GM10266 (cell line): Measurements from ENCODE around the gene REPIN1.

ENCODE experiments used
- DNase-seq: peaks from one replicate; pipeline ENCODE4 v3.0.0; 2012; ENCODE audit errors: extremely low spot score
- TF ChIP-seq, protein P1 (sequence below): IDR thresholded peaks from 2 replicates; pipeline ENCODE4 v1.5.1; 2012; ENCODE audit warnings: mild to moderate bottlenecking, low read depth; ENCODE audit not compliant: control insufficient read depth, insufficient read depth; ENCODE audit errors: missing control alignments

The REPIN1 gene

DNA sequence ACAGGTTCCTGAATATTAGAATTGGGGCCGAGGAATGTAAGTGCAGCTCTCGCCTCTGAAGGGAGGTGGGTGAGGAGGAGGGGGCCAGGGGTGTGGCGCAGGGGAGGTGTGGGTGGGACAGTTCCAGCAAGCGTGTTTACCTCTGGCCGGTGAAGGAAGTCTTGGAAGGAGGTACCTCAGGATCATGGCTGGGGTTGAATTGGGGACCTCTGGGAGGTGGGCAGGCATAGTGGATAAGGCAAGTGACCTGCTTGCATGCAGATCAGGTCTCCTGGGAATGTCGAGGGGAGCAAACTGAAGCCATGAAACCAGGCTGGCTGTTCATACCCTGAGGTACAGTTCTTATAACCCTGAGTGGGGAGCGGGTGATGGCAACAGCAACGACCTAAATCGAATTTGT is 12.5 kb downstream of the REPIN1 start:
- TF ChIP-seq, protein P1, sequence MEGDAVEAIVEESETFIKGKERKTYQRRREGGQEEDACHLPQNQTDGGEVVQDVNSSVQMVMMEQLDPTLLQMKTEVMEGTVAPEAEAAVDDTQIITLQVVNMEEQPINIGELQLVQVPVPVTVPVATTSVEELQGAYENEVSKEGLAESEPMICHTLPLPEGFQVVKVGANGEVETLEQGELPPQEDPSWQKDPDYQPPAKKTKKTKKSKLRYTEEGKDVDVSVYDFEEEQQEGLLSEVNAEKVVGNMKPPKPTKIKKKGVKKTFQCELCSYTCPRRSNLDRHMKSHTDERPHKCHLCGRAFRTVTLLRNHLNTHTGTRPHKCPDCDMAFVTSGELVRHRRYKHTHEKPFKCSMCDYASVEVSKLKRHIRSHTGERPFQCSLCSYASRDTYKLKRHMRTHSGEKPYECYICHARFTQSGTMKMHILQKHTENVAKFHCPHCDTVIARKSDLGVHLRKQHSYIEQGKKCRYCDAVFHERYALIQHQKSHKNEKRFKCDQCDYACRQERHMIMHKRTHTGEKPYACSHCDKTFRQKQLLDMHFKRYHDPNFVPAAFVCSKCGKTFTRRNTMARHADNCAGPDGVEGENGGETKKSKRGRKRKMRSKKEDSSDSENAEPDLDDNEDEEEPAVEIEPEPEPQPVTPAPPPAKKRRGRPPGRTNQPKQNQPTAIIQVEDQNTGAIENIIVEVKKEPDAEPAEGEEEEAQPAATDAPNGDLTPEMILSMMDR, result no peak
- no peak for DNase-seq

DNA sequence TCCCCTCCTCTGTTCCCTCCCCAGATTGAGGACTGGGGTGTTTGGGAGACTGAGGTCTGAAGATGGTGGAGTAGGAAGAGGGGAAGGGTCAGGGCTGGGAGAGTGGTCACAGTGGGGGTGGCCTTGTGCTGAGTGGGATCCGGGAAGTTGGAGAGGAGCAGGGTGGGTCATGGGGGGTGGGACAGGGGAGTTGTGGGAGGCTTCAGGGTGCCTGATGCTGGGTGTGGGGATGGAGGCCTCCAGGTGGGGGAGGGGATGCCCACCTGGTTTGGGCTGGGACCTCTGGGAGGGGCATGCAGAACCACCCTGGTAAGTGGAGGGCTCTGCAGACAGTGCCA is 13.1 kb downstream of the REPIN1 start:
- TF ChIP-seq, protein P1, result no peak
- DNase-seq, result no peak

DNA sequence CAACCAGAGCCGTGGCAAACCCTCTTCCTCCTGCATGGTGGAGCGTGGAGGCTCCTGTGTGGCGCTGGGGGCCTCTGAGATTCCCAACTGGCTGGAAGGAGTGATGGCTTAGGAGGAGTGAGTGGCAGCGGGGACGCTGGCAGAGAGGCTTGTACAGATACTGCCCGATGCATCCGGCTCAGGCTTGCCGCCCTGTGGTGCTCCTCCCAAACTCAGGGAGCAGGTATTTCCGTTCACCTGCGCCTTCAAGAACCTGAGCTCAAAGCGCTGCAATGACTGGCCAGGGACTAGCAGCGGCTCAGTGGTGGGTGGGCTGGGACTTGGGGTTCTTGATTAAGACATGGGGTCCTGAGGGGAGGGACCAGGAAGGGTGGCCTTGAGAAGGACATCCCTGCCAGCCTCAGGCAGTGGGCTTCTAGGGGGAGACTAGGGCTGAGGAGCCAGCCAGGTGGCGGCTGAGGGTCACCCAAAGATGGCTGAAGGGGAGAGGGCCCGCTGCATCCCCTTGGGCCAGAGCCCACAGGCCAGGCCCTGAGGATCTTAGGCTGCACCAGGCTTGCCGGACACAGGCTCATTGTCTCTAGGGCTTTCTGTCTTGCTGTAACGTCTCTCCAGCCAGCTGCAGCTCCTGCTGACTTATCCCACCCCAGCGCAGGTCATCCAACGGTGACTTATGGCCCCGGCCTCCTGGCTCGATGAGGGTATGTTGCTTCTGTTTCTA is 13.7 kb downstream of the REPIN1 start:
- no peak for DNase-seq
- TF ChIP-seq, protein P1, result no peak

DNA sequence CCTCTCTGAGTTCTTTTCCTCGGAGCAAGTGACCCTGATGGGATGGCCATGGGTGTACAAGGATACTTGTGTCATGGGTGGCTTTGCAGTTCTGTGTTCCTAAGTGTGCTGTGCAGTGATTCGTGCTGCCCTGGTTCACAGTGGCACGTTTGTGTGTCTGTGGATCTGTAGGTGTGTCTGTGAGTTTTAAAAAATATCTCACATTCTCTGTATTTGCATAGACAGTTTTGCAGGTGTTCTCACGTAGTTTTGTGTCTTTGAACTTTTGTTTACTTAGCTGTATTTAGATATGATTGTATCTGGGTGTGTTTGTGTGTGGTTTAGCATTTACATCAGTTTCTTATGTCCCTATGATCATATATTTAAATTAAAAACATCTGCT is 14.2 kb downstream of the REPIN1 start:
- TF ChIP-seq, protein P1, result no peak
- no peak for DNase-seq

DNA sequence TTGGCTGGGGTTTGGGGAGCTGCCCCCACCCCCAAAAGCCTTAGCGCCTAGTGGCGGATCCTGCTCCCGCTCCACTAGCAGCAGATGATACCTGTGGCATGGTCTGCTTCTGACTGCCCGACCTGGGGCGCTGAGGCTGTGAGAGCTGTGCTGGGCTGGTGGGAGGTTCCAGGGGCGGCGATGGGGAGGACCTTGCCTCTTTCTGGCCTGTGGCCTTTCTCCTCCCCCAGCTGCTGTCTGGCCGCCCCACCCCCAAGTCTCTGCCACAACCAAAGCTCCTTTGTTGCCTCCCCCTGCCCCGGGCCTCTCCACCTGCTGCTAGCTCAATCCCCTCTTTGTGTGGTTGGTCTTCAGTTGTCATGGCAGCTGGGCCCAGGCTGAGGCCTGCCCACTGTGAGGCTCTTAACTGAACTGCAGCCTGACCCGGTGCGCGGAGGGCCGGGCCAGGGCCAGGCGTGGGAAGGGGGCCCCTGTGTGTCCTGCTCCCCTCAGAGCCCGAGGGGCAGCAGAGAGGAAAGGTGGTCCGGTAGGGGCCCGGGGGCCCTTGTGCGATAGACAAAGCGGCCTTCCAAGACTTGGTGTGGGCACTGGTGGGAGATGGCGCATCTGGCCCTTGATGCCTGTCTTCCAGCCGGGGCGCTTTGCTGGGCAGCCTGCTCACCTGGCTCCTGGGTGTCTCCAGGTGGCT is 15.2 kb downstream of the REPIN1 start:
- no peak for DNase-seq
- TF ChIP-seq, protein P1, result no peak

DNA sequence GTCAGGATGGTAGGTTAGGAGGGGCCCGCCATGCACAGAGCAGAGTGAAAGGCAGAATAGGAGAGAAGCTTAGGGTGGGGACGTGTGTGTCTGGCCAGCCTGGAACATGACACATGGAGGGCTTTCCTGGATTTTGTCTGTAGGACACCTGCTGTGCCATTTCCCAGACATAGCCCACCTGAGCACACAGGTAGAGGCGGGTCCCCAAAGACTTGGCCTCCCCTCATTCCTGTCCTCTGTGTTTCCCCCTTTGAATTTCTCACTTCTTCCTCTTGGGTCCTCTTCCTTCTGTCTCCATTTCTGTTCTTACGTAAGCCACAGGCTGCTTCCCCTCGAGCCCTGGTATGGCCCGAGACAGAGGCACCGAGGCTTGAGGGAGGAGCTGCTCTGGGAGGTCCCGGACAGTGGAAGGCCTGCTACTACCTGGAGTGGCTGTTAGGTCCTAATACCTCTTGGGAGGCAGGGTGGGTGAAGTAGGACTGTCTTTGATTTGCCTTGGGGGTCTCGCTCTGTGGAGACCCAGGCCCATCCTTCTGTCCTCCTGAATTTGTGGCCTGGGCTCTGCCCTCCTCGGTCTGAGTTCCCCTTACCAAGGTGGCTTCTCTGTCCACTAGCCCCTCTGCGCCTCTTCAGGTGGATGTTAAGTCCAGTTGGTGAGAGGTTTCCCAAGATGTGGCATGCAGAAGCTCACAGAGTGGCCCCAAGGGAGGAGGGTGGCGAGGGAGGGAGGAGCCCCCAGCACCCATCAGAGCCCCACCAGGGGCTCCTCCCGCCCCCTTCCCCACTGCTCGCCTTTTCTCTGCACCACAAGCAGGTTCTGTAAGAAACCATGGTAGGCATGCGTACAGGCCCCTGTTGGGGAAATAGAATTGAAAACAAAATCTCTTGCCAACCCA is 16.0 kb downstream of the REPIN1 start:
- TF ChIP-seq, protein P1, result no peak

More for the DNA sequence above, 16.0 kb downstream of the REPIN1 start:
- DNase-seq, result no peak
